ENCODE measurements around the gene NLRC5. TPM values are rescaled to one million over a fixed set of nuclear protein-coding genes. Genes with fewer than 3 reads are reported as not detected.

NLRC5 gene
- total and polyA plus RNA-seq, 5 donors from 2014 or later = 75.3 to 842 (median 98.2) TPM

DNA sequence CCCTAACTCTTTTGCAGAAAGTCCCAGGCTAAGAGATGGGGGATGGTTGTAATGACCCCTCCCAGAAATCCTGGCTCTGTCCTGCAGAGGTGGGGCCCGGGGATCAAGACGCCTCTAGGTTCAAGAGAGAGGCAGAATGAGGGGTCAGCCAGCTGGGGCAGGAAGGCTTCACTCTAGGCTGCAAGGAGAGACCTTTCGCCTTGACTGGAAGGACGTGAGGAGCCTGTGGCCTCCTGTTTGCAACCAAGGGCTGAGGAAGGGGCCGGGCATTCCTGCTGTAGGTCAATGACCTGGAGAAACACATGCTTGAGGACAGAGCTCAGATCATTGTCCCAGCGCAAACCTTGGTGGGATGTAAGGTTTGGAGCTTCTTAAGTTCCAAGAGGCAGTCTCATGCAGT is 36.4 kb upstream of the NLRC5 start:
- H3K4me3 Mint-ChIP-seq = no peak overlapping the region

GRCh38 chr16:56956076-56956475 is 33.3 kb upstream of the NLRC5 start:
- DNase-seq = no peak
- Histone ChIP-seq H3K36me3 (ENCODE audit: control insufficient read depth, insufficient read depth, low read length) (no peaks in the 10 kb centered on the region), H3K27me3 (ENCODE audit: control insufficient read depth, insufficient read depth, low read length) (no peaks in the 10 kb centered on the region), H3K4me1 (ENCODE audit: control insufficient read depth, insufficient read depth, low read length, poor library complexity, severe bottlenecking) (no peaks in the 10 kb centered on the region), H3K9me3 (ENCODE audit: control insufficient read depth in 2 of 2, low read length in 2 of 2) (no peaks in the 10 kb centered on the region), H3K27ac (ENCODE audit: insufficient read depth, low read length, poor library complexity, severe bottlenecking) (no peak overlapping the region), H3K4me3 (ENCODE audit: low read depth, low read length) (no peak overlapping the region)
- Mint-ChIP-seq H3K4me1 (peaks cover 0 to 5% (median 4%) of the 10 kb centered on the region in 4 donors), H3K27ac (no peak overlapping the region), H3K9me3 (no peaks in the 10 kb centered on the region), H3K4me3 (no peak overlapping the region), H3K36me3 (no peaks in the 10 kb centered on the region), H3K27me3 (no peaks in the 10 kb centered on the region)
- no peak for ATAC-seq (ENCODE audit: low read depth in 2 of 2)

More for the DNA sequence above, 36.4 kb upstream of the NLRC5 start:
- Mint-ChIP-seq H3K9me3 (no peaks in the 10 kb centered on the region), H3K27me3 (no peaks in the 10 kb centered on the region), H3K36me3 (no peaks in the 10 kb centered on the region), H3K27ac (no peak overlapping the region), H3K4me1 (peaks cover 0 to 12% (median 8%) of the 10 kb centered on the region in 4 donors)
- Histone ChIP-seq H3K27ac (ENCODE audit: insufficient read depth, low read length, poor library complexity, severe bottlenecking) (no peak overlapping the region), H3K27me3 (ENCODE audit: control insufficient read depth, insufficient read depth, low read length) (no peaks in the 10 kb centered on the region), H3K4me1 (ENCODE audit: control insufficient read depth, insufficient read depth, low read length, poor library complexity, severe bottlenecking) (no peaks in the 10 kb centered on the region), H3K9me3 (ENCODE audit: control insufficient read depth in 2 of 2, low read length in 2 of 2) (no peaks in the 10 kb centered on the region), H3K4me3 (ENCODE audit: low read depth, low read length) (no peak overlapping the region), H3K36me3 (ENCODE audit: control insufficient read depth, insufficient read depth, low read length) (no peaks in the 10 kb centered on the region)
- ATAC-seq (ENCODE audit: low read depth in 2 of 2) (no peak), DNase-seq (no peak)

DNA sequence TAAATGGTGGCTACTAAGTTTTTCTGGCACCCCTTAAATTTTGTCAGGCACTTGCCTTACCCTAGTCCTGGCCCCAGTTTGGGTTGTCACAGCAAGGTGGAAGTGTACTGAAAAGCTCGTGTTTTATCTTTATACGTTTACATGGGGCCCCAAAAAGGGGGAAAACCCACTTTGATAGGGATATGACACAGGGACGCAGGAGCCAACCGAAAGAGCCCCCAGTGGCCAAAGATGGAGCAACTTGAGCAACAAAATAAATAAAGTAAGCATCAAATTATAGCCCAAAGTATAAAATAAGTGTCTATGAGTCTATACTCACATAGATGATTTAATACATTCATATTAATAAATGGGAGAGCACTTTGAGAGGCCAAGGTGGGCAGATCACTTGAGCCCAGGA is 32.6 kb upstream of the NLRC5 start:
- no peak for DNase-seq
- Mint-ChIP-seq H3K27ac (no peak overlapping the region), H3K4me3 (no peak overlapping the region), H3K27me3 (peaks cover 4% of the 10 kb centered on the region), H3K9me3 (no peaks in the 10 kb centered on the region), H3K36me3 (no peaks in the 10 kb centered on the region), H3K4me1 (no peaks in the 10 kb centered on the region)
- Histone ChIP-seq H3K27ac (ENCODE audit: insufficient read depth, low read length, poor library complexity, severe bottlenecking) (no peak overlapping the region), H3K36me3 (ENCODE audit: control insufficient read depth, insufficient read depth, low read length) (no peaks in the 10 kb centered on the region), H3K4me3 (ENCODE audit: low read depth, low read length) (no peak overlapping the region), H3K9me3 (ENCODE audit: control insufficient read depth in 2 of 2, low read length in 2 of 2) (no peaks in the 10 kb centered on the region), H3K27me3 (ENCODE audit: control insufficient read depth, insufficient read depth, low read length) (no peaks in the 10 kb centered on the region), H3K4me1 (ENCODE audit: control insufficient read depth, insufficient read depth, low read length, poor library complexity, severe bottlenecking) (no peaks in the 10 kb centered on the region)
- no peak for ATAC-seq (ENCODE audit: low read depth in 2 of 2)

DNA sequence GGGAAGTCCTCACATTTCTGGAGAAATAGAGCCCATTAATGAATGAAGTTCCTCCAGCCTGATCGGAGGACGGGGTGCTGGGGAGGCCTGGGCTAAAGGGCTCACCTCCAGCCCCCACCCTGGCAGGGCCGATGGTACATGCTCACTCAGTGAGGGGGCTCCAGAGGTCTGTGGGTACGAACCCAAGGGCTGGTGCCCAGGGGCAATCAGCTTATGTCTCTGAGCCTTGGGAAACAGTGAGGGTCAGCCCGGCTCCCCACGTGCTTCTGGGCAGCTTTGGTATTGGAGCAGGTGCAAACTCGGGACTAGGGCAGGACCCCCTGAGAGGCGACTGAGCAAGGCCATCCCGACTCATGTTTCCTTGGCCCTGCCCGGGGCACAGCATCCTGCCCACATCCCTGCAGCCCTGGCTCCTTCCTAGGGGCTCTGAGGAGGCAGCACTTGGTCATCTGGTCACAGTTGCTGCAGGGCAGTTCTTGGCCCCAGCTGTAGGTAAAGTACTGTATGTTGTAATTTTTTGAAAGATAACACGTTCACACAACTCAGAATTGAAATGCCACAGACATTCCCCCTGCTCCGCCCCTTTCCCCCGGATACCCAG is 28.6 kb upstream of the NLRC5 start:
- peaks cover 6 to 16% (median 13%) of the 10 kb centered on the region in 4 donors for H3K4me1 Mint-ChIP-seq
- ATAC-seq (ENCODE audit: low read depth in 2 of 2) = no peak
- no peak overlapping the region for H3K4me3 Mint-ChIP-seq

DNA sequence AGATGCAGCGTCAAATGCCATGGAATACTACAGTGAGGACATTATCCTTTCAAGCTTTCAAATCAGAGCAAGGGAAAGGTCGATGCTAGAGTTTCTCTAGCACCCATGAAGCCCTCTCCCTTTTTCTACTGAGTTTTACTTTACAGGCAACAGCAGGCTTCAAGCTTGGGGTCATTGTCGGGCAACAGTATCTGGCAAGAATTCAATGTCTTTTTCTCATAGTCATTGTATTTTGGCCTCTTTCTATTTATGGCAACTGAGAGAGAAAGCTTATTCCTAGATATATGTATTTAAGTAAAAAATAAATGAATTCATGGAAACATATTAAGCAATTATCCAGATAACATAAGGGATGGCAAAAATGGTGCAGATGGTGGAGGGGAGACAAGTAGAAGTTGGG is 28.0 kb upstream of the NLRC5 start:
- Mint-ChIP-seq H3K27ac (no peak overlapping the region), H3K9me3 (peaks cover 0 to 2% (median 0%) of the 10 kb centered on the region in 7 donors)
- no peak for ATAC-seq (ENCODE audit: low read depth in 2 of 2)

More for the DNA sequence above, 28.6 kb upstream of the NLRC5 start:
- peaks cover 6% of the 10 kb centered on the region for H3K4me1 ChIP-seq (ENCODE audit: control insufficient read depth, insufficient read depth, low read length, poor library complexity, severe bottlenecking)
- no peak overlapping the region for H3K4me3 ChIP-seq (ENCODE audit: low read depth, low read length)
- H3K27ac Mint-ChIP-seq = no peak overlapping the region
- H3K27me3 Mint-ChIP-seq = peaks cover 6% of the 10 kb centered on the region
- H3K27me3 ChIP-seq (ENCODE audit: control insufficient read depth, insufficient read depth, low read length) = no peaks in the 10 kb centered on the region
- H3K27ac ChIP-seq (ENCODE audit: insufficient read depth, low read length, poor library complexity, severe bottlenecking) = no peak overlapping the region
- no peaks in the 10 kb centered on the region for H3K9me3 ChIP-seq (ENCODE audit: control insufficient read depth in 2 of 2, low read length in 2 of 2)
- H3K36me3 Mint-ChIP-seq = no peaks in the 10 kb centered on the region
- no peak for DNase-seq
- H3K9me3 Mint-ChIP-seq = peaks cover 0 to 2% (median 0%) of the 10 kb centered on the region in 7 donors
- H3K36me3 ChIP-seq (ENCODE audit: control insufficient read depth, insufficient read depth, low read length) = no peaks in the 10 kb centered on the region

DNA sequence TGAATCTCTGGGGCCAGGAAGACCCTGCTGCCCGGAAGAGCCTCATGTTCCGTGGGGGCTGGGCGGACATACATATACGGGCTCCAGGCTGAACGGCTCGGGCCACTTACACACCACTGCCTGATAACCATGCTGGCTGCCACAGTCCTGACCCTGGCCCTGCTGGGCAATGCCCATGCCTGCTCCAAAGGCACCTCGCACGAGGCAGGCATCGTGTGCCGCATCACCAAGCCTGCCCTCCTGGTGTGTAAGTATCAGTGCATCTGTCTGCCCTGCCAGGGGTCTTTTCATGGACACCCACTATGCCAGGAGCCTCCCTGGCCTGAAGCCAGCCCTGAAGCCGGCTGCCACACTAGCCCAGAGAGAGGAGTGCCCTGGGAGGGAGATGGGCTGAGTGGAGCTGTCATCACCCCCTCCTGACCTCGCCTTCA is 27.5 kb upstream of the NLRC5 start, which contains the start of gene CETP:
CETP (plus strand) TSS at position 100 of the 431 bp plus-strand sequence; CDS start at position 130, 30 bp downstream.
- Mint-ChIP-seq H3K36me3 (no peaks in the 10 kb centered on the region), H3K27me3 (peaks cover 6% of the 10 kb centered on the region), H3K4me3 (no peak within 1 kb of the TSS), H3K27ac (peak within 1 kb of the TSS in 1 of 3 donors; percentile 40), H3K9me3 (peaks cover 0 to 2% (median 0%) of the 10 kb centered on the region in 7 donors), H3K4me1 (peaks cover 6 to 24% (median 16%) of the 10 kb centered on the region in 4 donors)
- Histone ChIP-seq H3K9me3 (ENCODE audit: control insufficient read depth in 2 of 2, low read length in 2 of 2) (no peaks in the 10 kb centered on the region), H3K27ac (ENCODE audit: insufficient read depth, low read length, poor library complexity, severe bottlenecking) (no peak within 1 kb of the TSS), H3K4me3 (ENCODE audit: low read depth, low read length) (no peak within 1 kb of the TSS), H3K36me3 (ENCODE audit: control insufficient read depth, insufficient read depth, low read length) (no peaks in the 10 kb centered on the region), H3K27me3 (ENCODE audit: control insufficient read depth, insufficient read depth, low read length) (no peaks in the 10 kb centered on the region), H3K4me1 (ENCODE audit: control insufficient read depth, insufficient read depth, low read length, poor library complexity, severe bottlenecking) (peaks cover 11% of the 10 kb centered on the region)
- DNase-seq (no peak), ATAC-seq (ENCODE audit: low read depth in 2 of 2) (no peak)

More for the DNA sequence above, 28.0 kb upstream of the NLRC5 start:
- Mint-ChIP-seq H3K36me3 (no peaks in the 10 kb centered on the region), H3K4me3 (no peak overlapping the region), H3K27me3 (peaks cover 6% of the 10 kb centered on the region), H3K4me1 (peaks cover 6 to 22% (median 16%) of the 10 kb centered on the region in 4 donors)
- H3K36me3 ChIP-seq (ENCODE audit: control insufficient read depth, insufficient read depth, low read length) = no peaks in the 10 kb centered on the region
- DNase-seq = no peak
- peaks cover 11% of the 10 kb centered on the region for H3K4me1 ChIP-seq (ENCODE audit: control insufficient read depth, insufficient read depth, low read length, poor library complexity, severe bottlenecking)
- H3K27ac ChIP-seq (ENCODE audit: insufficient read depth, low read length, poor library complexity, severe bottlenecking) = no peak overlapping the region
- H3K27me3 ChIP-seq (ENCODE audit: control insufficient read depth, insufficient read depth, low read length) = no peaks in the 10 kb centered on the region
- no peaks in the 10 kb centered on the region for H3K9me3 ChIP-seq (ENCODE audit: control insufficient read depth in 2 of 2, low read length in 2 of 2)
- no peak overlapping the region for H3K4me3 ChIP-seq (ENCODE audit: low read depth, low read length)

DNA sequence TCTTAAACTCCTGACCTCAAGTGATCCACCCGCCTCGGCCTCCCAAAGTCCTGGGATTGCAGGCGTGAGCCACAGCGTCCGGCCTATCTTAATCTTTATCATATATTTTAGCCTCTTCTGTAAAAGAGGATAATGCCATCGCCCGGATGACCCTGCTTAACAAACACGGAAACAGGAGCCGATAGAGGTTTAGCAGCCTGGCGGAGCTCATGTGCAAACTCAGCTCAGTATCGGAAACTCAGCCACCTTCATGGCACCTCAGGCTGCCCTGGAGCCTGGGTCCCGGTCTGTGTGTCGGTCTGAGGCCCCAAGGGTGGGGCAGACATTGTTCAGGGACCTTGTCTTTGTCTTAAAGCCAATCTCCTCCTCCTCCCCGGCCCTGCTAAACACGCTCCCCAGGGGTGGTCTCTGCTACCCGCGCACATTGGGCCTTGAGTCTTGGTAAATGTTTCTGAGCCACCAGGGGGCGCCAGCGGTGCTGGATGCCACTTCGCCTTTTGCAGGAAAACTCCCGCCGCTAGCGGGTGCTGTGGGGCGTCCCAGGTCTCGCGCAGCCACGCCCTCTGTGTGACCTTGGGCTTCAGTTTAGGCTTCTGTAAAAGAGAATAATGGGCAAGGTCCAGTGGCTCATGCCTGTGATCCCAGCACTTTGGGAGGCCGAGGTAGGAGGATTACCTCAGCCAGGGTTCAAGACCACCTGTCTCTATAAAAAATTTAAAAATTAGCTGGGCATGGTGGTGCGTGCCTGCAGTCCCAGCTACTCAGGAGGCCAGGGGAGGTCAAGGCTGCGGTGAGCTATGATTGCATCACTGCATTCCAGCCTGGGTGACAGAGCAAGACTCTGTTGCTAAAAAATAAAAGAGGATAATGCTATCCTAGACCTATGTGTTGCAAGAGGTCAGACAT is 24.9 kb upstream of the NLRC5 start:
- peak; percentile 87 to 93 (median 92) for DNase-seq
- peaks cover 0 to 2% (median 0%) of the 10 kb centered on the region in 7 donors for H3K9me3 Mint-ChIP-seq
- H3K36me3 Mint-ChIP-seq = no peaks in the 10 kb centered on the region
- Histone ChIP-seq H3K36me3 (ENCODE audit: control insufficient read depth, insufficient read depth, low read length) (no peaks in the 10 kb centered on the region), H3K9me3 (ENCODE audit: control insufficient read depth in 2 of 2, low read length in 2 of 2) (no peaks in the 10 kb centered on the region), H3K27ac (ENCODE audit: insufficient read depth, low read length, poor library complexity, severe bottlenecking) (no peak overlapping the region), H3K27me3 (ENCODE audit: control insufficient read depth, insufficient read depth, low read length) (no peaks in the 10 kb centered on the region), H3K4me1 (ENCODE audit: control insufficient read depth, insufficient read depth, low read length, poor library complexity, severe bottlenecking) (peaks cover 11% of the 10 kb centered on the region), H3K4me3 (ENCODE audit: low read depth, low read length) (no peak overlapping the region)
- peaks cover 6% of the 10 kb centered on the region for H3K27me3 Mint-ChIP-seq
- H3K27ac Mint-ChIP-seq = peak overlapping the region; percentile 21 to 84 (median 43)
- peaks cover 6 to 25% (median 18%) of the 10 kb centered on the region in 4 donors for H3K4me1 Mint-ChIP-seq
- H3K4me3 Mint-ChIP-seq = peak overlapping the region in 1 of 4 donors; percentile 45
- ATAC-seq (ENCODE audit: low read depth in 2 of 2) = peak; percentile 88 to 95
